KMS-11 (cell line): ENCODE measurements around the gene CALHM4.

Experiments
- H2AFZ ChIP-seq: fragments of 200-600 bp; sonication (generic); 2 replicates; pipeline ENCODE4 v1.6.1; 2016; ENCODE audit warnings: antibody characterized with exemption, mixed run types, low read depth
- H3K27ac ChIP-seq: fragments of 200-600 bp; sonication (generic); 2 replicates; pipeline ENCODE4 v1.6.1; 2016; ENCODE audit warnings: mild to moderate bottlenecking, mixed run types
- H3K27me3 ChIP-seq: fragments of 200-600 bp; sonication (generic); 2 replicates; pipeline ENCODE4 v1.6.1; 2017; ENCODE audit warnings: mild to moderate bottlenecking, low read depth, mixed run types, moderate library complexity; ENCODE audit not compliant: insufficient read depth
- H3K36me3 ChIP-seq: fragments of 200-600 bp; sonication (generic); 2 replicates; pipeline ENCODE4 v1.6.1; 2017; ENCODE audit warnings: mild to moderate bottlenecking, mixed run types; ENCODE audit not compliant: insufficient read depth
- H3K4me1 ChIP-seq: fragments of 200-600 bp; sonication (generic); 2 replicates; pipeline ENCODE4 v1.6.1; 2016; ENCODE audit warnings: mild to moderate bottlenecking, low read depth, mixed run types; ENCODE audit not compliant: poor library complexity, severe bottlenecking
- H3K4me2 ChIP-seq: fragments of 200-600 bp; sonication (generic); 2 replicates; pipeline ENCODE4 v1.7.0; 2016; ENCODE audit warnings: mild to moderate bottlenecking, mixed run types
- H3K4me3 ChIP-seq: fragments of 200-600 bp; sonication (generic); IDR thresholded peaks from 2 replicates; pipeline ENCODE4 v1.6.1; 2017; ENCODE audit warnings: low read depth, low read length, mixed read lengths; ENCODE audit not compliant: insufficient read depth
- H3K79me2 ChIP-seq: fragments of 200-600 bp; sonication (generic); 2 replicates; pipeline ENCODE4 v1.6.1; 2016; ENCODE audit warnings: low read depth, mixed run types; ENCODE audit not compliant: insufficient read depth
- H3K9ac ChIP-seq: fragments of 200-600 bp; sonication (generic); 2 replicates; pipeline ENCODE4 v1.6.1; 2016; ENCODE audit warnings: mild to moderate bottlenecking, mixed run types
- H4K20me1 ChIP-seq: fragments of 200-600 bp; sonication (generic); 2 replicates; pipeline ENCODE4 v1.6.1; 2016; ENCODE audit warnings: mild to moderate bottlenecking, mixed run types; ENCODE audit not compliant: insufficient read depth
- TF ChIP-seq, protein P1 (sequence below): fragments of 200-600 bp; sonication (generic); conservative IDR thresholded peaks from 2 replicates; pipeline ENCODE4 v1.6.1; 2017; ENCODE audit warnings: low read depth, mild to moderate bottlenecking, antibody characterized with exemption, low read length, moderate library complexity, mixed read lengths

The CALHM4 gene

GRCh38 chr6:116564311-116564710 lies 10.8 kb downstream of the CALHM4 start:
- Histone ChIP-seq H3K4me3 (no peak overlapping the region), H3K36me3 (no peaks in the 10 kb centered on the region), H4K20me1 (no peaks in the 10 kb centered on the region), H3K79me2 (no peaks in the 10 kb centered on the region), H3K9ac (no peak overlapping the region), H3K4me2 (no peak overlapping the region), H3K27ac (no peak overlapping the region), H3K4me1 (no peaks in the 10 kb centered on the region), H3K27me3 (no peaks in the 10 kb centered on the region), H2AFZ (no peak overlapping the region)
- TF ChIP-seq, protein P1, sequence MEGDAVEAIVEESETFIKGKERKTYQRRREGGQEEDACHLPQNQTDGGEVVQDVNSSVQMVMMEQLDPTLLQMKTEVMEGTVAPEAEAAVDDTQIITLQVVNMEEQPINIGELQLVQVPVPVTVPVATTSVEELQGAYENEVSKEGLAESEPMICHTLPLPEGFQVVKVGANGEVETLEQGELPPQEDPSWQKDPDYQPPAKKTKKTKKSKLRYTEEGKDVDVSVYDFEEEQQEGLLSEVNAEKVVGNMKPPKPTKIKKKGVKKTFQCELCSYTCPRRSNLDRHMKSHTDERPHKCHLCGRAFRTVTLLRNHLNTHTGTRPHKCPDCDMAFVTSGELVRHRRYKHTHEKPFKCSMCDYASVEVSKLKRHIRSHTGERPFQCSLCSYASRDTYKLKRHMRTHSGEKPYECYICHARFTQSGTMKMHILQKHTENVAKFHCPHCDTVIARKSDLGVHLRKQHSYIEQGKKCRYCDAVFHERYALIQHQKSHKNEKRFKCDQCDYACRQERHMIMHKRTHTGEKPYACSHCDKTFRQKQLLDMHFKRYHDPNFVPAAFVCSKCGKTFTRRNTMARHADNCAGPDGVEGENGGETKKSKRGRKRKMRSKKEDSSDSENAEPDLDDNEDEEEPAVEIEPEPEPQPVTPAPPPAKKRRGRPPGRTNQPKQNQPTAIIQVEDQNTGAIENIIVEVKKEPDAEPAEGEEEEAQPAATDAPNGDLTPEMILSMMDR = no peak

DNA sequence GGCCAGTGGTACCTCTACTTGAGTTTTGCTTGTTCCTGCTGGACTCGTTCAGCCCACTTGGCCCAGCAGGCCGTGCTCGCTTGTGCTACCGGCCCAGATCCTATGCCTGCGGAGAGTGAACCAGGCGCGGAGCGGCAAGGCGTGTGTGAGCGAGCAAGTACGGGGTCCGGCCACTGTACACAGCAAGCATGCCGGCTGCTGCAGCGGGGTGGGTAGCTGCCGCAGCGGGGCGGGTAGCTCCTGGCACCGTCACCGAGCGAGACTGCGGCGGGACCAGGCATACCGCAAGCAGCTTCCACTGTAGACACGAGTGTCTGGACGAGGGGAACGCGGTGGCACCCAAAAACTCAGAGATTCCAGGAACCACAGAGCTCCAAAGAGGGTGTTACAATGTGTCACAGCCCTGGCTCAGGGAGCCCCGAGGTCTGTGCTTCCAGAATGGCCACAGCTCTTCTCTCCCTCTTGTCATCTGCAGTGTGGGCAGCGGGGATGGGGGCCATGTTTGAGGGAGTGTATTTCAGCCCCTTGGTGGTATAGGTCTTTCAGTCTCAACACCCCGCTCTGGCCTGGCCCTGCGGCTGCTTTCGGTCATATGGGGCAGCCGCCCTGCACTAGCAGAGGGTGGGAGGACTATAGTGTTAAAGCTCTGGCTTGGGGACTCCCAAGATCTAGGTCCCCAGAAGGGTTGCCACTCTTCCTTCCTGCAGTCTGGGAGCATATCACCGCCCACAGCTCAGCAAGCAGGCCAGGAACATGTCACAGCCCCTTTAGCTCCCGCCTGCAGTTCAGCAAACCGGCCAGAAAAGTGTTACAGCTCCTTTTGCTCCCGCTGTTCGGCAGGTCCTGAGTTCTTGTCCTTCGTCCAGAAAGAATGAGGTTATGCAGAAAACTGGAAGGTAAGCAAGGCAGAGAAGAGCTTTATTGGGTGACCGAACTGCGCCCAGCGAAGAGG lies 11.6 kb downstream of the CALHM4 start:
- no peaks in the 10 kb centered on the region for H3K27me3 ChIP-seq
- TF ChIP-seq, protein P1 = no peak
- peaks cover 5% of the 10 kb centered on the region for H3K4me1 ChIP-seq
- H3K9ac ChIP-seq = no peak overlapping the region
- H2AFZ ChIP-seq = no peak overlapping the region
- no peaks in the 10 kb centered on the region for H3K36me3 ChIP-seq
- no peak overlapping the region for H3K4me3 ChIP-seq
- no peak overlapping the region for H3K27ac ChIP-seq
- no peaks in the 10 kb centered on the region for H4K20me1 ChIP-seq
- H3K79me2 ChIP-seq = peaks cover 4% of the 10 kb centered on the region; the same call in 1 of the 2 replicates
- H3K4me2 ChIP-seq = no peak overlapping the region

DNA sequence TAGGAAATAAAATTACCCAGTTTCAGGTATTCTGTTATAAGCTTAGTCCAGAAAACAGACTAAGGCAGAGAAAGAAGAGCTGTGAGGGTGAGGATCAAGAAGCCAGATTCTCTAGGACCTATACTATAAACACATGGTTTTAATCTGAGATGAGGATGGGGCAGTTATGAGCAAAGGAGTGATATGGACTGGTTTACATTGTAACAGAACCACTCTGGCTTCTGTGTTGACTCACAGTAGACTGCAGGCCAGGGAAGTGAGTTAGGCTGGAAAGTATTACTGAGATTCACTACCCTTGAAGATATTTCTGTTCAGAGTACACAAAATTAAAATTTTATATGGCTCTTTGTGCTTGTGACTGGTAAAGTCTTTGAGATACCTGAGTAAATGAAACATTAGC lies 14.6 kb downstream of the CALHM4 start:
- no peak overlapping the region for H3K27ac ChIP-seq

DNA sequence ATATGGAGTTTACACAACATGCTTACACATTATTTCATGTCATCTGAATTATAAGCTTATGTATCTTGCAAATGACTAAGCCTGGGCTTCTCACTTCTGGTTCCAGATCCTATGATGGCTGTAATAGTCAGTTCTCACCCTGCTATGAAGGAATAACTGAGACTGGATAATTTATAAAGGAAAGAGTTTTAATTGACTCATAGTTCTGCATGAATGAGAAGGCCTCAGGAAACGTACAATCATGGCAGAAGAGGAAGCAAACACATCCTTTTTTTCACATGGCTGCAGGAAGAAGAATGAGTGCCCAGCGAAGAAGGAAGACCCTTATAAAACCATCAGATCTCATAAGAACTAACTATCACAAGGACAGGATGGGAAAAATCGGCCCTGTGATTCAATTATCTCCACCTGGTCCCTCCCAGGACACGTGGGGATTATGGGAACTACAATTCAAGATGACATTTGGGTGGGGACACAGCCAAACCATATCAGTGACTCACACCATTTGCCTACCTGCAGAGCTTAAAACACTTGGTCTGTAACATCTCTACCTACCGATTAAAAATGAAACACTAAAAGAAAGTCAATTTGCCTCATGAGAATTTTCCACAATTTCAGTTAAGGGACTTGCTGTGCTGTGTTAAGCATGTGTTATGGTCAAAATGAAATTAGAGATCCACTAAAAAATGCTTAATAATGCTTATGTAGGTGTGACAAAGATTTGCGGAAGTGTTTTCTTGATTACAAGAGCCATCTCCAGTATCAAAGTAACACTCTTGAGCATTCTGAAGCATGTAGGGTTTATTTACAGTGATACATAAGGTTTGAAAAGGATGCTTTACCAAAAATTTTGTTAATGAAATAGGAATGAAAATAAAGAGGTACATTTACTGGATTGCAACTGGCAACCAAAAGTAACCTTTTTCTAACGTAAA lies 15.5 kb downstream of the CALHM4 start:
- Histone ChIP-seq H3K9ac (no peak overlapping the region), H3K27ac (no peak overlapping the region), H2AFZ (no peak overlapping the region), H3K4me3 (no peak overlapping the region), H3K79me2 (peaks cover 33% of the 10 kb centered on the region), H3K36me3 (no peaks in the 10 kb centered on the region), H4K20me1 (no peaks in the 10 kb centered on the region), H3K4me1 (peaks cover 20% of the 10 kb centered on the region), H3K4me2 (no peak overlapping the region), H3K27me3 (no peaks in the 10 kb centered on the region)
- TF ChIP-seq, protein P1 = no peak

More for the DNA sequence above, 14.6 kb downstream of the CALHM4 start:
- Histone ChIP-seq H3K36me3 (no peaks in the 10 kb centered on the region), H4K20me1 (no peaks in the 10 kb centered on the region), H3K27me3 (no peaks in the 10 kb centered on the region), H3K4me3 (no peak overlapping the region), H3K9ac (no peak overlapping the region), H3K79me2 (peaks cover 23% of the 10 kb centered on the region), H2AFZ (no peak overlapping the region), H3K4me1 (peaks cover 14% of the 10 kb centered on the region), H3K4me2 (no peak overlapping the region)
- TF ChIP-seq, protein P1 = no peak
